SJSA1 (cell line): ENCODE results near the gene WDR72. TPM values are rescaled to one million over a fixed set of nuclear protein-coding genes. Genes with fewer than 3 reads are reported as not detected.
"Not testable (repeated sequence)": the region's sequence is repeated elsewhere in the genome, so short reads cannot be mapped to it uniquely, and the experiment has no call there.

Source experiments
- DNase-seq, 2 experiments: peaks; one replicate each; pipeline ENCODE4 v3.0.0-alpha.2; 2015 to 2020; ENCODE audit warnings: low spot score in 2 of 2, low read depth in 1 of 2
- H3K27ac ChIP-seq: fragments of 250-450 bp; sonication (Bioruptor Pico); 2 replicates; pipeline ENCODE4 v1.5.1; 2020; ENCODE audit warnings: mild to moderate bottlenecking, moderate library complexity
- H3K27me3 ChIP-seq: fragments of 250-450 bp; sonication (Bioruptor Pico); replicated peaks from 2 replicates; pipeline ENCODE4 v1.5.1; 2020; ENCODE audit warnings: mild to moderate bottlenecking, moderate library complexity
- H3K36me3 ChIP-seq: fragments of 250-450 bp; sonication (Bioruptor Pico); 2 replicates; pipeline ENCODE4 v1.5.1; 2020; ENCODE audit warnings: mild to moderate bottlenecking
- H3K4me1 ChIP-seq: fragments of 250-450 bp; sonication (Bioruptor Pico); replicated peaks from 2 replicates; pipeline ENCODE4 v1.6.1; 2021; ENCODE audit warnings: mild to moderate bottlenecking
- H3K4me3 ChIP-seq: fragments of 250-450 bp; sonication (Bioruptor Pico); 2 replicates; pipeline ENCODE4 v1.5.1; 2020; ENCODE audit warnings: mild to moderate bottlenecking
- H3K9me3 ChIP-seq: fragments of 250-450 bp; sonication (Bioruptor Pico); replicated peaks from 2 replicates; pipeline ENCODE4 v1.5.1; 2020; ENCODE audit warnings: mild to moderate bottlenecking
- total RNA-seq: library from RNA; depleted of rRNA; stranded (reverse); fragments of >200 nt; shearing (Covaris generic); gene quantifications from 2 replicates; pipeline ENCODE4 v1.2.3, GENCODE V29; 2014; rRNA removed

WDR72 gene
- total RNA-seq = not detected in 2 replicates

DNA sequence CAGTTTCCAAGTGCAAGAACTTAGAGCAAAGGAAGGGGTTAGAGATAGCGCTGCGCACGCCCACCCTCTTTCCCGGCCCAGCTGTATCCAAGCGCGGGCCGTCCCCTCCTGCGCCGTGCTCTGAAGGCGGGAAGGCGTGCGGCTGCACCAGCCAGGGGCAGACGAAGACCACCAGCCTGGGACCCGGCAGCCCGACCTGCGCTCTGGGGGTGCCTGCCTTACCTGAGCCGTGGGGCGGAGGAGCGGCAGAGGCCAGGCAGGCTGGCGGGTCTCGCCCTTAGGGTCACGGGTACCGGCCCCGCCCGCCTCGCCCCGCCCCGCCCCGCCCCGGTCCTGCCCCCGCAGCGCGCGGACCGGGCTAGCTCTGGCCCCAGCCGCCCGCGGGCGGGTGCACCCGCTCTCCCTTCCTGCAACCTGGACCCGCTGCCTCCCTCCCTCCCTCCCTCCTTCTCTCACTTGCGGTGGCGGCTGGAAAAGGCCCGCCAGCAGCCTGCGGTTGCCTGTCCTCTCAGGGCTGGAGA, at the start of gene WDR72:
TSS of gene WDR72 (minus strand) at position 253 of the 521 bp plus-strand sequence. CDS start 26,514 bp downstream, outside the sequence.
- H3K27ac ChIP-seq = no peak within 1 kb of the TSS
- no peaks in the 10 kb centered on the region for H3K9me3 ChIP-seq
- H3K27me3 ChIP-seq = peaks cover 3% of the 10 kb centered on the region; the same call in 1 of the 2 replicates
- no peak for DNase-seq
- no peaks in the 10 kb centered on the region for H3K36me3 ChIP-seq
- H3K4me1 ChIP-seq = no peaks in the 10 kb centered on the region
- H3K4me3 ChIP-seq = no peak within 1 kb of the TSS

DNA sequence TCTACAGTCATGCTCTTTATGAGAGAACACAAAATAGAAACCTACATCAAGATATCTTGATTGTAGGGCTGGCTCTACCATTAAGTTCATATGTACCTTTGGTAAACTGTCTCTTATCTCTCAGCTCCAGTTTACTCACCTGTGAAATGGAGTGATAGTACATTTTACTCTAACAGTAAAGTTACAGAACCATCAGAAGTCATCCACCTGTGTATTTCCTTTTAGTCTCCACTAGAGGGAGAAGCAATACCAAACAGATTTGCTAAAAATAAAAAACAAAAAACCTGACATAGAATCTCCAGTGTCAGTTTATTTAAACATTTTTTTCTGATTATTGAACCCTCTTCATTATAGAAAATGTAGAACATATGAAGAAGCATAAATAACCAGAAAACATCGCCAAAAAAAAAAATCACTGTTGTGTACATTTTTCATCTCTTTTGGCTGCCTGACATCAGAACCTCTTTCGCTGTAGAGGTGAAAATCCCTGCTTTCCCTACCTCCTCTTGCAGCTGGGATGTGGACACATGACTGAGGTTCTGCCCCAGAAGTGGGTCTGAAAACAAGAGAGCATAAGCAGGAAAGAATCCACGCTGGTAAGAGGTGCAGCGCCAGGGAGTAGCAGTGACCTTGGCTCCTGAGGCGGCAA, 48.7 kb upstream of the WDR72 start:
- Histone ChIP-seq H3K27me3 (no peaks in the 10 kb centered on the region), H3K9me3 (no peaks in the 10 kb centered on the region), H3K4me1 (no peaks in the 10 kb centered on the region), H3K4me3 (no peak overlapping the region), H3K27ac (no peak overlapping the region), H3K36me3 (no peaks in the 10 kb centered on the region)
- DNase-seq = no peak

DNA sequence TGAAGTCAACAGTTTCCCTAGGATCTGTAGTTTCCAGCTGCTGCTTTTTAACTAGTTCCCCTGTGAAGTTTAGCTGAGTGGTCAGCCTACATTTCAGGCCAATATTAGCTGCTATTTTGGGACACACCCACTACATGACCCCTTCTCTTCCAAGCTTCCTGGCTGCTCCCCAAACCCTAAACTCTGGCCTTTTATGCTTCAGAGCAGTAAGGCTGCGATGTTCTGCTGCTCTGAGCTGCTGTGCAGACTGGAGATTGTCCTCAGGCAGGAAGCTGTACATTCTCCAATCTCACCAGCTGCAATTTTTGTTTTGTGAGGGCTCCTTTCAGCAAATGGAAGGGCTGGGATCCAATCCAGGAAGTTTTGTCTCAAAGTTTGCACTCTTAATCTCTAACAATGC, 48.0 kb upstream of the WDR72 start:
- Histone ChIP-seq H3K27ac (no peak overlapping the region), H3K36me3 (no peaks in the 10 kb centered on the region), H3K4me3 (no peak overlapping the region), H3K9me3 (no peaks in the 10 kb centered on the region), H3K27me3 (no peaks in the 10 kb centered on the region), H3K4me1 (no peaks in the 10 kb centered on the region)
- DNase-seq = no peak

DNA sequence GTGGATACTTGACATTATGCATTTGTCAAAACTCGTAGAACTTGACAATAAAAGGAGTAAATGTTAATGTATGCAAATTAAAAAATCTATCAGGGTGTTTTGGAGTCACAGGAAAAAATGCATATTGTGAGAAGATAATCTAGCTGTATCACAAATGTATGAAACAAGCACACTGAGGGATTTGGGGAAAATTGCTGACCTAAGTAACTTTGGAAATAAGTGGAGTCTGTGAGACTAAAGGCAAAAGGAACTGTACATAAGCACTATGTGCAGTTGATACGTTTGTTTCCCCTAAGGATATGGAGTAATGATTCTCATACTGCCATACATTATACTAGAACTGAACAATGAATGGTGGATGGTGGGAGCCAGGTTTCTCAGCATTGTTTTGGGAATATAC, 43.2 kb upstream of the WDR72 start:
- Histone ChIP-seq H3K36me3 (no peaks in the 10 kb centered on the region), H3K9me3 (no peaks in the 10 kb centered on the region), H3K4me3 (no peak overlapping the region), H3K27ac (no peak overlapping the region), H3K4me1 (no peaks in the 10 kb centered on the region), H3K27me3 (no peaks in the 10 kb centered on the region)
- DNase-seq = no peak

DNA sequence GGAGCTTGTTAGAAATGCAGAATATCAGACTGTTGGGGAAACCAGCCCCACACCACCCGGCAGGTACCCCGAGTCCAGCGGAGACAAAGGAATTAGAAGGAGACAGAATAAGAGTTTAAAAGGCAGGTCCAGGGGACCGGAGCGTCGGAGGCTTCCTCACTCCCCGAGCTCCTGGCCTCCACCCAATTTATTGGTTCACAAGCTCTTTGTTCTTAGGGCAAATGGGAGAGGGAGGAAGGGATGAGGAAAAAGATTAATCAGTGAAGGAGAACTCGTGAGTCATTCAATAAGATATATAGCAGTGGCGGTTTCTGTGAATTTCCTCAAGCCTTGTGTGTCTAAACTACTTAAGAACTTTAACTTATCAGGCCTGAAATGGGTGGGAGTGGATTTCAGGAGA, 32.1 kb upstream of the WDR72 start:
- H3K27me3 ChIP-seq = no peaks in the 10 kb centered on the region
- no peak for DNase-seq

DNA sequence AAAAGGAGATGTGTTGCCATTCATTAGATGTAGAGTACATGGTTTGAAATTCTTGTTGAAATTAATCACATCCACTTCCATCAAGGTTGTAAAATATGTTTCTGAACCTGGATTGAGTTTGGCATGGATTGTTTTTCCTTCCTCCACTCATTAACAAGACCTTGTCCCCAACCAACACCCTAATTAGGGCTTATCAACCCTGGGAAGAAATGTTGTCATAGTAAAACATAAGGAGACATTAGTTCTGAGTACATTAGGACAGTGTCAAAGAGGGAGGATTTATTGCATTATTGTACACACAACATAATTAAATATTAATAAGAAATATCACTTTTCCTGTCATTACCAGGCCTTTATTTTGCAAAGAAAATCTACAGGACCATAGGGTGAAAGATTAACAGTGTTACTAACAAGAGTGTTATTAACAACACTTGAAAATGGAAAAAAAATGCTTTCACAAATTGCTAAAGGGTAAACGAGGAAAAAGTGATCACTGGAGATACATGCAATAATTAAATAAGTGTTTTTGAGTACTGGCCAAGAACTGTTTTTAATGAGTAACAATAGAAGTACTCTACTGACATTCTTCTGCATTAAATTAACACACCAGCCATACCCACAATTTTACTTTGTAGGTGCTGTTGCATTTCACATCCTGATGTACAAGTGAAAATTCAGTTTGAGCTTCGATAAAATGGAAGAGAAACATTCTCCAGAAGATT, 30.4 kb upstream of the WDR72 start:
- H3K27ac ChIP-seq = no peak overlapping the region
- no peaks in the 10 kb centered on the region for H3K4me1 ChIP-seq
- no peaks in the 10 kb centered on the region for H3K27me3 ChIP-seq
- DNase-seq = no peak
- H3K36me3 ChIP-seq = no peaks in the 10 kb centered on the region
- no peak overlapping the region for H3K4me3 ChIP-seq
- H3K9me3 ChIP-seq = no peaks in the 10 kb centered on the region

More for the DNA sequence above, 32.1 kb upstream of the WDR72 start:
- Histone ChIP-seq H3K36me3 (no peaks in the 10 kb centered on the region), H3K4me1 (no peaks in the 10 kb centered on the region), H3K9me3 (no peaks in the 10 kb centered on the region), H3K4me3 (no peak overlapping the region), H3K27ac (no peak overlapping the region)

DNA sequence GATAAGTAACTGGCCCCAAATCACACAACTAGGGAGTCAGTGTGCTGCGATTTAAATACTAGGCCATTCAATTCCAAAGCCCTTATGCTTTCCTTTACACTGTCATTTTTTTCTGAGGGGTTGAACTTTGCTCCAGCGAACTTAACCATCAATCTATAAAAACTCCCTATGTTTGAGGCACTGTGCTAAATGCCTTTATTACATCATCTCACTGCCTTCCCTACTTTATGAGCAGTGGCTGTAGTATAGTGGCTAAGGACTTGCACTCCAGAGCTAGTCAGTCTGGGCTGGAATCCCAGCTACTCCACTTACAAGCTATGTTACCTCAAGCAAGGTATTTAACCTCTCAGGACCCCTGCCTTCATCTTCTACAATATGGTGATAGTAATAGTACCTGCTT, 26.9 kb upstream of the WDR72 start:
- H3K27ac ChIP-seq = no peak overlapping the region
- no peaks in the 10 kb centered on the region for H3K4me1 ChIP-seq
- H3K9me3 ChIP-seq = no peaks in the 10 kb centered on the region
- no peaks in the 10 kb centered on the region for H3K36me3 ChIP-seq
- no peak overlapping the region for H3K4me3 ChIP-seq
- H3K27me3 ChIP-seq = no peaks in the 10 kb centered on the region
- no peak for DNase-seq

DNA sequence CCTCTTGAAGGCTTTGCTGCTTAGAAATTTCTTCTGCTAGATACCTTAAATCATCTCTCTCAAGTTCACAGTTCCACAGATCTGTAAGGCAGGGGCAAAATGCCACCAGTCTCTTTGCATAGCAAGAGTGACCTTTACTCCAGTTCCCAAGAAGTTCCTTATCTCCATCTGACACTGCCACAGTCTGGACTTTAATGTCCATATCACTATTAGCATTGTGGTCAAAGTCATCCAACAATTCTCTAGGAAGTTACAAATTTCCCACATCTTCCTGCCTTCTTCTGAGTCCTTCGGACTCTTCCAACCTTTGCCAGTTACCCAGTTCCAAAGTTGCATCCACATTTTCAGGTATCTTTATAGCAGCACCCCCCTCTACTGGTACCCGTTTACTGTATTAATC, 25.8 kb upstream of the WDR72 start:
- H3K36me3 ChIP-seq, DNase-seq, H3K4me3 ChIP-seq, H3K27ac ChIP-seq, H3K4me1 ChIP-seq, H3K27me3 ChIP-seq, H3K9me3 ChIP-seq: not testable (repeated sequence)

DNA sequence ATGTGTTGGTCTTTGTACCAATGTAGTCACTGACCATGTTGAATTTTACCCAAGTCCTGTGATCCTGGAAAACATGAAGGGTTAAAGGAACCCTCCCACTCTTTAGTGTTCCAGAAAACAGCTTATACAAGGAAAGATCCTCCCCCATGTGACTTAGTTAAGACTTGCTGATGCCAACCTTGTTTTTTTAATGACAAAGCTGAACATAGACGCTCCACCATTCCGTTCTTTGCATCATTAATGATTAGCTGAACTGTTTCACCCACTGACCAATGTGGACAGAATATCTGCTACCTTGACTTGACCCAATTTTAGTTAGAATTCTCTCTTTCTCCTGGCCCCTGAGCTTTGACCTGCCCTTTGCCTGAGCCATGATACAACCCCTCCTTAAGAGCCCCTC, 3.5 kb upstream of the WDR72 start:
- H3K27me3 ChIP-seq = peaks cover 3% of the 10 kb centered on the region; the same call in 1 of the 2 replicates
- H3K27ac ChIP-seq = no peak overlapping the region
- no peak overlapping the region for H3K4me3 ChIP-seq
- H3K36me3 ChIP-seq = no peaks in the 10 kb centered on the region
- no peaks in the 10 kb centered on the region for H3K9me3 ChIP-seq
- no peaks in the 10 kb centered on the region for H3K4me1 ChIP-seq
- no peak for DNase-seq

DNA sequence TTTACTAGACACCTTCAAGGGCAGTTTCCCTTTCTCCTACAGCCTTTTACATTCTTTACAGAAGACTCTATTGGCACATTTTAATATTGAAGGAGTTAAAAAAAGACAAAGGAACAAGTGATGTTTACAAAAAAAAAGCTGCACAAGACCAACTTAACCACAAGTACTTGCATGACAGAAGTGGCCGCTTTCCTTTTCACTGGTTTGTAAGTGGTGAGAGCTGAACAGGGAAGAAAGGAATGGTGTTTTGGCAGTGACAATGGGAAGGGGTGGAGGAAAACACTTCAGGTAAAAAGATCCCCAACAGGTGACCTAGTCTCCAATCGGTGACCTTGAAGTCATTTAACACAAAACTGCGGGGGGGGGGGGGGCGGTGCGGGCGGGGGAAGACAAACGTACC, 1.1 kb downstream of the WDR72 start:
- no peak overlapping the region for H3K27ac ChIP-seq
- no peaks in the 10 kb centered on the region for H3K4me1 ChIP-seq
- H3K27me3 ChIP-seq = peaks cover 3% of the 10 kb centered on the region; the same call in 1 of the 2 replicates
- no peak overlapping the region for H3K4me3 ChIP-seq
- H3K9me3 ChIP-seq = no peaks in the 10 kb centered on the region
- DNase-seq = no peak
- no peaks in the 10 kb centered on the region for H3K36me3 ChIP-seq

DNA sequence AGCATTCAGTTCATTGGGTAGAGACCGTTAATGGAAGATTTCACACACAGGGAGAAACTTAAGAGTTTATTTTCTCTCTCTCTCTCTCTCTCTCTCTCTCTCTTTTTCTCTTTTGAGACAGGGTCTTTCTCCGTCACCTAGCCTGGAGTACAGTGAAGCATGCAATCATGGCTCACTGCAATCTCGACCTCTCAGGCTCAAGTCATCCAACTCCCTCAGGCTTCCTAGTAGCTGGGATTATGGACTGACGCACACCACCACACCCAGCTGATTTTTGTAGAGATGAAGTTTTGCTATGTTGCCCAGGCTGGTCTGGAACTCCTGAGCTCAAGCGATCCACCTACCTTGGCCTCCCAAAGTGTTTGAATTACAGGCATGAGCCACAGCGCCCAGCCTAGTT, 1.6 kb downstream of the WDR72 start:
- DNase-seq = no peak
- no peaks in the 10 kb centered on the region for H3K9me3 ChIP-seq
- no peaks in the 10 kb centered on the region for H3K36me3 ChIP-seq
- no peak overlapping the region for H3K4me3 ChIP-seq
- no peaks in the 10 kb centered on the region for H3K4me1 ChIP-seq
- H3K27ac ChIP-seq = no peak overlapping the region
- H3K27me3 ChIP-seq = peaks cover 3% of the 10 kb centered on the region; the same call in 1 of the 2 replicates

DNA sequence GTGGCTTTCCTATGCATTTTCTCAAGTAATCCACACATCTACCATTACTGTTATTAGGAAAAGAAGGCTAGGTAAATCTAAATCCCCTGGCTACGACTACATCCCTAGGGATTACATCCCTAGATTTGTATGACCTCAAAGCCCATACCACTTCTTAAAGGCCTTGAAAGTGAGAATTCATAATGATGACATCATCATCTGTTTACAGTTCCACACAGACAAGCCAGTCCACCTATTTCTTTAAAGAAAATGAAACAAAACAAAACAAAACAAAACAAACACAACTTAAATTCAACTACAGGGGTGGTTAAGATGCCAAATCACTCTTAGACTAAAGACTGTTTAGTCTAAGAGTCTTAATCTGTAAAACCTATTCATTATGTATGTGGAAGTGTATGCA, 5.7 kb downstream of the WDR72 start:
- Histone ChIP-seq H3K27ac (no peak overlapping the region), H3K4me1 (no peaks in the 10 kb centered on the region), H3K9me3 (no peaks in the 10 kb centered on the region), H3K36me3 (no peaks in the 10 kb centered on the region), H3K27me3 (no peaks in the 10 kb centered on the region), H3K4me3 (no peak overlapping the region)
- DNase-seq = no peak

DNA sequence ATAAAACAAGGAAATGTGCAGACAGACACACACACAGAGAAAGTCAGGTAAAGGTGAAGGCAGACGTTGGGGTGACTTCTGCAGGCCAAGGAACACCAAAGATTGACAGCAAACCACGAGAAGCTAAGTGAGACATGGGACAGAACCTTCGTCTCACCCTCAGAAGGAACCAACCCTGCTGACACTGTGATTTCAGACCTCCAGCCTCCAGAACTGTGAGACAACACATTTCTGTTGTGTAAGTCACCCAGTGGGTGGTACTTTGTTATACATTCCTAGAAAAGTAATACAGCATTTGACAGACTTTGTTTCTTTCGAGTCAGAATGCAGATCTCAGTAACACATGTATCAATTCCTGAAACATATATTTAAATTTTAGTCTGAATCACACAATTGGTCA, 7.1 kb downstream of the WDR72 start:
- Histone ChIP-seq H3K36me3 (no peaks in the 10 kb centered on the region), H3K27me3 (no peaks in the 10 kb centered on the region), H3K9me3 (no peaks in the 10 kb centered on the region), H3K4me3 (no peak overlapping the region), H3K27ac (no peak overlapping the region), H3K4me1 (peaks cover 2% of the 10 kb centered on the region)
- no peak for DNase-seq

DNA sequence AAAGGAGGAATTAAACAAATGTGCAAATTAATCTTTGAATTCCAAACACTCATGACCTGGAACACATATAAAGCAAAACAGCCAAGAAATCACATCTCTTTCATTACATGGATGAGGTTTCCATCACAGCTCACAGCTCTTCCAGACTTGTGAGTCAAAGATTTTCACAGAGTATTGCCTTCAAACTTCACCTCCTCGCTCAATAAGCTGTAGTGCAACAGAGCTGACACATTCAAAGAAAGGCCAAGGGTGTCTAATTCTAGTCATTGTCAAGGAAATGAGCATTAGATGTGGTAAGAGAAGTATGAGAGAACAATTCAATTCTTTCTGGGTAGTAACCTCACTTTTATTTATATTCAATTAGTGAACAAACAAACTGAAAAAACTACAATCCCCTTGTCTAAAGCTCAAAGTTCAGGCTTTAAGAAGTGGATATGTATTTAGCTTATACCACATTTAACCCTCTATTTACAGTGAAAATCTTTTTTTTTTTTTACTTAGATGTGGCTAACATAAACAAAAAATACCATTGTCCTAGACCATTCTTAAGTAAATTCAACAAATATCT, 11.9 kb downstream of the WDR72 start:
- Histone ChIP-seq H3K9me3 (no peaks in the 10 kb centered on the region; the same call in 1 of the 2 replicates), H3K4me1 (peaks cover 13% of the 10 kb centered on the region), H3K36me3 (no peaks in the 10 kb centered on the region), H3K27ac (no peak overlapping the region), H3K4me3 (no peak overlapping the region), H3K27me3 (no peaks in the 10 kb centered on the region)
- DNase-seq = no peak
